ENCODE data around the gene MBD3L2B.
"Not testable (repeated sequence)": the region's sequence is repeated elsewhere in the genome, so short reads cannot be mapped to it uniquely, and the experiment has no call there.

DNA sequence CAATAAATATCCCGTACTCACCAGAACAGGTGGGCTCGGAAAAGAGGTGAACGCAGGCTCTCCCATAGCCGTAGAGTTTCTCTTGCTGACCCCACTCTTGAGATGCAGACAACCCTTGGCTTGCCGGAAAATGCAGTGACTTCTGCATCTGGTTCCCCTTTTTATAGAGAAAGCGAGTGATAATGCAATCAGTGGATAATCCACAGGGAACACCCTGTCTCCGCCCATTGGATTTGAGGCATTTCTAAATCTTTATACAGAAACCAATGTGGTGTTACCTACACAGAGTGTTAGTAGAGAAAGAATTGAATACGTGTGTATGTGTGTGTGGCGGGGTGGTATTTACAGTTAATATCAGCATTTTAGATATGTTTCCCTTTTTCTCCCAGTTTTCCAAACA, 18.8 kb upstream of the MBD3L2B start, which contains the start of gene MBD3L4:
- TF ChIP-seq, protein P1, sequence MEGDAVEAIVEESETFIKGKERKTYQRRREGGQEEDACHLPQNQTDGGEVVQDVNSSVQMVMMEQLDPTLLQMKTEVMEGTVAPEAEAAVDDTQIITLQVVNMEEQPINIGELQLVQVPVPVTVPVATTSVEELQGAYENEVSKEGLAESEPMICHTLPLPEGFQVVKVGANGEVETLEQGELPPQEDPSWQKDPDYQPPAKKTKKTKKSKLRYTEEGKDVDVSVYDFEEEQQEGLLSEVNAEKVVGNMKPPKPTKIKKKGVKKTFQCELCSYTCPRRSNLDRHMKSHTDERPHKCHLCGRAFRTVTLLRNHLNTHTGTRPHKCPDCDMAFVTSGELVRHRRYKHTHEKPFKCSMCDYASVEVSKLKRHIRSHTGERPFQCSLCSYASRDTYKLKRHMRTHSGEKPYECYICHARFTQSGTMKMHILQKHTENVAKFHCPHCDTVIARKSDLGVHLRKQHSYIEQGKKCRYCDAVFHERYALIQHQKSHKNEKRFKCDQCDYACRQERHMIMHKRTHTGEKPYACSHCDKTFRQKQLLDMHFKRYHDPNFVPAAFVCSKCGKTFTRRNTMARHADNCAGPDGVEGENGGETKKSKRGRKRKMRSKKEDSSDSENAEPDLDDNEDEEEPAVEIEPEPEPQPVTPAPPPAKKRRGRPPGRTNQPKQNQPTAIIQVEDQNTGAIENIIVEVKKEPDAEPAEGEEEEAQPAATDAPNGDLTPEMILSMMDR (conservative IDR thresholded peaks at IDR 0.05; ENCODE audit: low read depth in 2 of 2) = not testable (repeated sequence)
- not testable (repeated sequence) for TF ChIP-seq POLR2AphosphoS5 (IDR thresholded peaks at IDR 0.05; ENCODE audit: low read depth)
